Measurements from ENCODE around the gene OGFOD1. TPM values are rescaled to one million over a fixed set of nuclear protein-coding genes. Genes with fewer than 3 reads are reported as not detected.

The OGFOD1 gene
- total RNA-seq, 3 donors from 2014 or later, result 99.3 to 108 (median 101) TPM

DNA sequence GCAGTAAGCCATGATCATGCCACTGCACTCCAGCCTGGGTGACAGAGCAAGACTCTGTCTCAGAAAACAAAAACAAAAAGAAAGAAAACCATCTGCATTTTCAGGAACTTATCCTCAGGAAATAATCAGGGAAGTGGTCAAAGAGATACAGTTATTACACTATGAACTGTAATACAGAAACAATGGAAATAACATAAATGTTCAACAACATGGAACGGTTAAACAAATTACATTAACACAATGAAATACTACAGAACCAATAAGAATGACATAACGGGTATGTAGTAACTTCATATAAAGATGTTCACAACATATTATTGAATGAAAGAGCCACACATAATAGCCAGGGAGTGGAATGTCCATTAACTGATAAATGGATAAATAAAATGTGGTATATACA is 61.7 kb downstream of the OGFOD1 start:
- no peaks in the 10 kb centered on the region for H3K9me3 Mint-ChIP-seq
- H3K4me1 Mint-ChIP-seq (ENCODE audit: low read depth), result peaks cover 43% of the 10 kb centered on the region
- no peak for DNase-seq
- no peak overlapping the region for H3K4me3 Mint-ChIP-seq
- peaks cover 19% of the 10 kb centered on the region for H3K36me3 Mint-ChIP-seq (ENCODE audit: insufficient read depth)
- ATAC-seq, result no peak
- H3K27me3 Mint-ChIP-seq (ENCODE audit: low read depth), result no peaks in the 10 kb centered on the region

DNA sequence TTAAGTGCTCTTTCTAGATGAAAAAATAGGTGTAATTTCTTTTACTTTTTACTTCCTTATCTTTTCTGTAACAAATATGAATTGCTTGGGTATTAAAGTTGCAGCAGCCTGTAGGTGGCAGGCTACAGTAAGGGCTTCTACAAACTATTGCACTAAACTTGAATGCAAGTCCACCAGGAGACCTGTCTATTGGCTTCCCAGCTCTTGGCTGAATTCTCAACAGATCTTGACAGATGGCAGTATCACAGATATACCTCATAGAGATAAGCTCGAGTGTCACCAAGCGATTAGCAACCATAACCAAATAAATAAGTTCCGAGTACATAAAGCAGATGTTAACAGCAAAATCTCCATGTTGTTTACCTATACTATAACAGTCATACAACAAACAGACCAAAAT is 62.6 kb downstream of the OGFOD1 start:
- DNase-seq (peak; percentile 31), ATAC-seq (peak; percentile 69 to 73)
- H3K9me3 Mint-ChIP-seq, result no peaks in the 10 kb centered on the region
- no peak overlapping the region for H3K4me3 Mint-ChIP-seq
- peaks cover 51% of the 10 kb centered on the region for H3K4me1 Mint-ChIP-seq (ENCODE audit: low read depth)
- peaks cover 19% of the 10 kb centered on the region for H3K36me3 Mint-ChIP-seq (ENCODE audit: insufficient read depth)
- no peaks in the 10 kb centered on the region for H3K27me3 Mint-ChIP-seq (ENCODE audit: low read depth)

DNA sequence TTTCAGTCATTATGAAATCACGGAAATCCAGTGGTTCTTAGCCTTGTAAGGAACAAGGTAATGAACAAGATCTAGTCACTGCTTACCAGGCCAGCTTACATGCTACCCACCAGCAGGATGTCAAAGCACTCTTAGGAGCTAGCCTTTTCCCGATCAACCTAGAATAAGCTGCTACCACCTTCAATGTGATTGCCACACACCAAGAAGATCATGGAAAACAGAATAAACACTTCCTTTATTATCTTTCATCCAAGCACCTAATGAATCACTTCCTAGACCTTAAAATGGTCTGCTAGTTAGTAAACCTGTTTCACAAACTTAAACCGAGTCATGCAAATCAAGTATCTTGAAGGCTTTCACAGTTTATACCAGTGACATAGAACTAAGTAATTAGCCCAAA is 63.5 kb downstream of the OGFOD1 start:
- H3K36me3 Mint-ChIP-seq (ENCODE audit: insufficient read depth), result peaks cover 17% of the 10 kb centered on the region
- DNase-seq (no peak), ATAC-seq (no peak)
- H3K4me1 Mint-ChIP-seq (ENCODE audit: low read depth), result peaks cover 52% of the 10 kb centered on the region
- H3K9me3 Mint-ChIP-seq, result no peaks in the 10 kb centered on the region
- no peak overlapping the region for H3K4me3 Mint-ChIP-seq
- no peaks in the 10 kb centered on the region for H3K27me3 Mint-ChIP-seq (ENCODE audit: low read depth)

DNA sequence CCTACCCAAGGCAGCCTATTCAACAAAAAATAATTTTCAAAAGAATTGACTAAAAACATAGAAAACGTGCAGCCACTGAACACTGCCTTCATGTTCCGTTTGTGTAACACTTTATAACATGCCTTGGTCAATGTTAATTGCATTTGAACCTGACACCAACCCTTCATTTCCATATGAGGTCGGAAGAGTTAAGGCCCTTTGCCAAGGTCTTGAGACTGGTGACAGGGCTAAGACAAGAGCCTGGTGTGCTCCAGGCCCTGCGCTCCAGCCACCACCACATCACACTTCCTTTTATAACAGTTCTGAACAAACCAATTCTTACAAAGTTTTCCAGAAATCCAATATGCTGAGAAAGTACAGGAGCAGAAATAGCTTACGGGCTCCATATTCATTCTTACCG is 64.3 kb downstream of the OGFOD1 start:
- H3K27me3 Mint-ChIP-seq (ENCODE audit: low read depth), result no peaks in the 10 kb centered on the region
- DNase-seq (no peak), ATAC-seq (no peak)
- no peak overlapping the region for H3K4me3 Mint-ChIP-seq
- no peaks in the 10 kb centered on the region for H3K9me3 Mint-ChIP-seq
- peaks cover 13% of the 10 kb centered on the region for H3K36me3 Mint-ChIP-seq (ENCODE audit: insufficient read depth)
- peaks cover 60% of the 10 kb centered on the region for H3K4me1 Mint-ChIP-seq (ENCODE audit: low read depth)

- DNase-seq (no peak), ATAC-seq (no peak)
- H3K36me3 Mint-ChIP-seq (ENCODE audit: insufficient read depth), result peaks cover 4% of the 10 kb centered on the region
- no peak overlapping the region for H3K4me3 Mint-ChIP-seq
- H3K27me3 Mint-ChIP-seq (ENCODE audit: low read depth), result no peaks in the 10 kb centered on the region
- no peaks in the 10 kb centered on the region for H3K9me3 Mint-ChIP-seq
- H3K4me1 Mint-ChIP-seq (ENCODE audit: low read depth), result peaks cover 61% of the 10 kb centered on the region
These were observed 65.9 kb downstream of the OGFOD1 start for GRCh38 chr16:56517206-56517605.

- no peaks in the 10 kb centered on the region for H3K36me3 Mint-ChIP-seq (ENCODE audit: insufficient read depth)
- peak overlapping the region; percentile 87 for H3K4me3 Mint-ChIP-seq
- ATAC-seq (no peak), DNase-seq (no peak)
- no peaks in the 10 kb centered on the region for H3K27me3 Mint-ChIP-seq (ENCODE audit: low read depth)
- H3K4me1 Mint-ChIP-seq (ENCODE audit: low read depth), result peaks cover 55% of the 10 kb centered on the region
- H3K9me3 Mint-ChIP-seq, result no peaks in the 10 kb centered on the region
These were observed 67.1 kb downstream of the OGFOD1 start for GRCh38 chr16:56518425-56518824.

- H3K4me3 Mint-ChIP-seq, result peak within 1 kb of the TSS; percentile 87
- no peaks in the 10 kb centered on the region for H3K27me3 Mint-ChIP-seq (ENCODE audit: low read depth)
- ATAC-seq, result peak; percentile 89 to 94
- H3K36me3 Mint-ChIP-seq (ENCODE audit: insufficient read depth), result no peaks in the 10 kb centered on the region
- peak; percentile 88 for DNase-seq
- no peaks in the 10 kb centered on the region for H3K9me3 Mint-ChIP-seq
- H3K4me1 Mint-ChIP-seq (ENCODE audit: low read depth), result peaks cover 47% of the 10 kb centered on the region
These were observed 68.3 kb downstream of the OGFOD1 start, which contains the start of gene BBS2 for GRCh38 chr16:56519459-56520250. BBS2 (minus strand) TSS chr16:56520024; CDS start chr16:56519862, 162 bp downstream.

DNA sequence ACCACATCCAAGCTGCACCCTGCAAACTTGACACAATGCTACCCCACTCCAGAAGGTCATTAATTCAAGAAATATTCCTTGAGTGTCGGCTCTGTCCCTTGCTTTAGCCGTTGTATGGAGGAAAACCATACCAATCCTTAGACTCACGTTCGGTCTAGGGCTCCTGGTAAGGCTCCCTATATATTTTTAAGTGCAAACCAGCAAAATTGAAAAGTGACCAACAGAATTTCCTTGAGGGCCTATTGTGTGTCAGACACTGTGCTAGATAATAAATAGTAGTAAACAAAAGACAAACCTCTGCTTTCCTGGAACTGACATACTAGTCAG is 68.9 kb downstream of the OGFOD1 start:
- no peaks in the 10 kb centered on the region for H3K36me3 Mint-ChIP-seq (ENCODE audit: insufficient read depth)
- ATAC-seq, result no peak
- H3K9me3 Mint-ChIP-seq, result no peaks in the 10 kb centered on the region
- no peaks in the 10 kb centered on the region for H3K27me3 Mint-ChIP-seq (ENCODE audit: low read depth)
- peak overlapping the region; percentile 87 for H3K4me3 Mint-ChIP-seq
- no peak for DNase-seq
- peaks cover 41% of the 10 kb centered on the region for H3K4me1 Mint-ChIP-seq (ENCODE audit: low read depth)

GRCh38 chr16:56525236-56525635 is 73.9 kb downstream of the OGFOD1 start:
- H3K36me3 Mint-ChIP-seq (ENCODE audit: insufficient read depth), result no peaks in the 10 kb centered on the region
- H3K27me3 Mint-ChIP-seq (ENCODE audit: low read depth), result peaks cover 4% of the 10 kb centered on the region
- H3K4me3 Mint-ChIP-seq, result no peak overlapping the region

More at GRCh38 chr16:56525236-56525635, 73.9 kb downstream of the OGFOD1 start:
- H3K9me3 Mint-ChIP-seq, result no peaks in the 10 kb centered on the region
- DNase-seq (no peak), ATAC-seq (no peak)
- peaks cover 5% of the 10 kb centered on the region for H3K4me1 Mint-ChIP-seq (ENCODE audit: low read depth)

Other genes with a start within 250 kb of the OGFOD1 start
- 10 to 100 TPM; 36.3 to 44.6 (median 41.1) TPM for gene AMFR, start 26.0 kb upstream of the OGFOD1 start, total RNA-seq
- gene NUDT21, start 222 bp upstream of the OGFOD1 start, total RNA-seq, result 100 to 1,000 TPM; 234 to 247 (median 245) TPM
- 1 to 10 TPM; 6.2 to 8.2 (median 8.0) TPM for gene BBS2, start 68.5 kb downstream of the OGFOD1 start, total RNA-seq
- gene MT4, start 113.5 kb downstream of the OGFOD1 start, total RNA-seq, result not detected
- under 1 TPM in 1 of 3 donors, not detected in 2; 0.35 TPM for gene MT3, start 138.0 kb downstream of the OGFOD1 start, total RNA-seq
- 100 to 1,000 TPM; 186 to 438 (median 301) TPM for gene MT2A, start 157.0 kb downstream of the OGFOD1 start, total RNA-seq
- gene MT1E, start 174.2 kb downstream of the OGFOD1 start, total RNA-seq, result 100 to 1,000 TPM in 1 of 3 donors, 10 to 100 TPM in 2; 49.1 to 122 (median 71.4) TPM
- gene MT1M, start 181.1 kb downstream of the OGFOD1 start, total RNA-seq, result under 1 TPM in 1 of 3 donors, not detected in 2; 0.48 TPM
- gene MT1A, start 187.1 kb downstream of the OGFOD1 start, total RNA-seq, result not detected
- not detected for gene MT1B, start 200.3 kb downstream of the OGFOD1 start, total RNA-seq
- gene MT1F, start 206.4 kb downstream of the OGFOD1 start, total RNA-seq, result 10 to 100 TPM; 10.9 to 14.4 (median 12.4) TPM
- gene MT1G, start 216.5 kb downstream of the OGFOD1 start, total RNA-seq, result 10 to 100 TPM; 28.8 to 40.5 (median 35.9) TPM
- gene MT1H, start 218.3 kb downstream of the OGFOD1 start, total RNA-seq, result 1 to 10 TPM in 2 of 3 donors, under 1 TPM in 1; 0.71 to 7.0 (median 2.7) TPM
- gene MT1X, start 230.9 kb downstream of the OGFOD1 start, total RNA-seq, result 100 to 1,000 TPM; 118 to 192 (median 135) TPM

All from activated T-cell treated with anti-CD3 and anti-CD28 coated beads, Interleukin-2, amount 50 U/mL, for 4 hours (primary cell).